PC-9 (cell line): ENCODE measurements around the gene KIR2DL4.
"Not testable (repeated sequence)": the region's sequence is repeated elsewhere in the genome, so short reads cannot be mapped to it uniquely, and the experiment has no call there.

Source experiments
- CTCF ChIP-seq: fragments of 200-600 bp; sonication (generic); conservative IDR thresholded peaks from 2 replicates; pipeline ENCODE4 v1.6.1; 2017; ENCODE audit warnings: mixed run types, antibody characterized with exemption, mild to moderate bottlenecking, moderate library complexity
- EZH2 ChIP-seq: fragments of 200-600 bp; sonication (generic); IDR thresholded peaks from 2 replicates; pipeline ENCODE4 v1.8.0; 2017; ENCODE audit warnings: antibody characterized with exemption, low read depth

GRCh38 chr19:54858476-54858875 lies 55.1 kb downstream of the KIR2DL4 start:
- TF ChIP-seq CTCF, EZH2: not testable (repeated sequence)
